Brain microvascular endothelial cell (primary cell): ENCODE results near the gene RAB13.
"Not testable (repeated sequence)": the region's sequence is repeated elsewhere in the genome, so short reads cannot be mapped to it uniquely, and the experiment has no call there.

Experiments
- DNase-seq: peaks from one replicate; pipeline ENCODE4 v3.0.0-alpha.2; 2020
- H3K27ac ChIP-seq: fragments of 250-450 bp; sonication (Bioruptor Pico); 2 replicates; pipeline ENCODE4 v1.5.1; 2020; ENCODE audit warnings: mild to moderate bottlenecking, moderate library complexity
- H3K27me3 ChIP-seq: fragments of 250-450 bp; sonication (Bioruptor Pico); replicated peaks from 2 replicates; pipeline ENCODE4 v1.5.1; 2020; ENCODE audit warnings: mild to moderate bottlenecking
- H3K36me3 ChIP-seq: fragments of 250-450 bp; sonication (Bioruptor Pico); replicated peaks from 2 replicates; pipeline ENCODE4 v1.5.1; 2020; ENCODE audit warnings: mild to moderate bottlenecking
- H3K4me3 ChIP-seq: 2 replicates; pipeline ENCODE4 v1.5.1; 2011; ENCODE audit warnings: low read depth, mild to moderate bottlenecking, control low read depth, low read length, moderate library complexity
- in situ Hi-C: cut with HindIII; loops from 2 replicates; pipeline ENCODE4 v1.10.0; 2017; ENCODE audit warnings: low sequenced_read_pairs, low pct_ligation_motif_present
- TF ChIP-seq, protein P1 (sequence below): IDR thresholded peaks from 2 replicates; pipeline ENCODE4 v1.5.1; 2011; ENCODE audit warnings: low read depth, mild to moderate bottlenecking, moderate library complexity, low read length, control low read depth, inconsistent platforms; ENCODE audit errors: missing control alignments

Gene RAB13

DNA sequence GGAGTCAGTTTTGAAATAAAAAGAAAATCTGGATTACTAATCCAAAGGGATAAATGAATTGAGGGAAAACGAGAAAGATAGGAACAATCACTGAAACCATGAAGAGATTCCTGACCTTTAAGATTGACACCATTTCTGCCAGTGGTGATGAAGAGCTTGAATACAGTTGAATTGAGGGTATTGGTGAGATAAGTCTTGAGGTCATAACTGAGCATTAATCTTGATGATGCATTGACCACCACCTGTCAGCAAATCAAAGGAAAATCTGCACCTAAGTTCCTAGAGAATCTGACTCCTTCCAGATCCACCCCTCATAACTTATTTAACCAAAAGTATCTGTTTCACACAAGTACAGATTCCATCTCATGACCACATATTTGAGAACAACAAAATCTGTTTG is 26.0 kb upstream of the RAB13 start:
- Histone ChIP-seq H3K27ac (no peak overlapping the region), H3K27me3 (no peaks in the 10 kb centered on the region), H3K4me3 (no peak overlapping the region), H3K36me3 (no peaks in the 10 kb centered on the region)
- TF ChIP-seq, protein P1, sequence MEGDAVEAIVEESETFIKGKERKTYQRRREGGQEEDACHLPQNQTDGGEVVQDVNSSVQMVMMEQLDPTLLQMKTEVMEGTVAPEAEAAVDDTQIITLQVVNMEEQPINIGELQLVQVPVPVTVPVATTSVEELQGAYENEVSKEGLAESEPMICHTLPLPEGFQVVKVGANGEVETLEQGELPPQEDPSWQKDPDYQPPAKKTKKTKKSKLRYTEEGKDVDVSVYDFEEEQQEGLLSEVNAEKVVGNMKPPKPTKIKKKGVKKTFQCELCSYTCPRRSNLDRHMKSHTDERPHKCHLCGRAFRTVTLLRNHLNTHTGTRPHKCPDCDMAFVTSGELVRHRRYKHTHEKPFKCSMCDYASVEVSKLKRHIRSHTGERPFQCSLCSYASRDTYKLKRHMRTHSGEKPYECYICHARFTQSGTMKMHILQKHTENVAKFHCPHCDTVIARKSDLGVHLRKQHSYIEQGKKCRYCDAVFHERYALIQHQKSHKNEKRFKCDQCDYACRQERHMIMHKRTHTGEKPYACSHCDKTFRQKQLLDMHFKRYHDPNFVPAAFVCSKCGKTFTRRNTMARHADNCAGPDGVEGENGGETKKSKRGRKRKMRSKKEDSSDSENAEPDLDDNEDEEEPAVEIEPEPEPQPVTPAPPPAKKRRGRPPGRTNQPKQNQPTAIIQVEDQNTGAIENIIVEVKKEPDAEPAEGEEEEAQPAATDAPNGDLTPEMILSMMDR, result no peak
- DNase-seq, result no peak
- in situ Hi-C loops, result no loop called here

DNA sequence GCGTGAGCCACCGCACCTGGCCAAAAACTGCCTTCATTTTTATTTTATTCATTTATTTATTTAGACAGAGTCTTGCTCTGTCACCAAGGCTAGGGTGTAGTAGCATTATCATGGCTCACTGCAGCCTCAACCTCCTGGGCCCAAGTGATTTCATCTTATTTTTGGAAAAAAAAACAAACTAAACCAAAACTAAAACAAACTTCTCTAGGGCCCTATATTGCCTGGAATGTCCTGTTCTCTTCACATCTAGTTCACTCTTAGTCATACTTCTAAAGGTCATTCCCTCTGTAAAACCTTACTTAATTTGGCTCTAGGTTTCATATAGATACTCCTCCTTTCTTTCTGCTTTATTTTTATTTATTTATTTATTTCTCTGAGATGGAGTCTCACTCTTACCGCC is 20.0 kb upstream of the RAB13 start:
- H3K4me3 ChIP-seq, result no peak overlapping the region
- H3K27me3 ChIP-seq, result no peaks in the 10 kb centered on the region
- H3K36me3 ChIP-seq, result no peaks in the 10 kb centered on the region
- H3K27ac ChIP-seq, result no peak overlapping the region
- peak; percentile 42 for DNase-seq
- TF ChIP-seq, protein P1, result no peak
- in situ Hi-C loops, result no loop called here

DNA sequence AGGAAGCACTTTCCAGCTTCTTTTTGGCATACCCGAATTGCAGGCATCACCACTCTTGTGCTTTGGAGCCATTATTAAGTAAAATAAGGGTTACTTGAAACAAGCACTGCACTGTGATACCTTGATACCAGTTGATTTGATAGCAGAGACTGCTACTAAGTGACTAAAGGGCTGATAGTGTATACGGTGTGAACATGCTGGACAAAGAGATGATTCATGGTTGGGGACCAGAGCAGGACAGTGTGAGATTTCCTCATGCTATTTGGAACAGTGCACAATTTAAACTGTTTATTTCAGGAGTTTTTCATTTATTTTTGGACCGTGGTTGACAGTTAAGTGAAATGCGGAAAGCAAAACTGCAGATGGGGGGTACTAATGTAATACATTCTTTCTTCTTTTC is 14.3 kb upstream of the RAB13 start:
- TF ChIP-seq, protein P1, result no peak
- H3K27ac ChIP-seq, result no peak overlapping the region
- H3K36me3 ChIP-seq, result no peaks in the 10 kb centered on the region
- H3K27me3 ChIP-seq, result no peaks in the 10 kb centered on the region
- DNase-seq, result no peak
- no peak overlapping the region for H3K4me3 ChIP-seq
- in situ Hi-C loops, result no loop called here

DNA sequence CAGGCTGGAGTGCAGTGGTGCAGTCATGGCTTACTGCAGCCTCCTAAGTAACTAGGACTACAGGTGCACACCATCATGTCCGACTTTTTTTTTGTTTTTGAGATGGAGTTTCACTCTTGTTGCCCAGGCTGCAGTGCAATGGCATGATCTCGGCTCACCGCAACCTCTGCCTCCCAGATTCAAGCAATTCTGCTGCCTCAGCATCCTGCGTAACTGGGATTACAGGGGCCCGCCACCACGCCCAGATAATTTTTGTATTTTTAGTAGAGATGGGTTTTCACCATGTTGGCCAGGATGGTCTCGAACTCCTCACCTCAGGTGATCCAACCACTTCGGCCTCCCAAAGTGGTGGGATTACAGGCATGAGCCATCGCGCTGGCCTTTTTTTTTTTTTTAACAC is 10.7 kb upstream of the RAB13 start:
- in situ Hi-C loops, H3K4me3 ChIP-seq, H3K27ac ChIP-seq, DNase-seq, H3K27me3 ChIP-seq: not testable (repeated sequence)
- peaks cover 21% of the 10 kb centered on the region for H3K36me3 ChIP-seq

DNA sequence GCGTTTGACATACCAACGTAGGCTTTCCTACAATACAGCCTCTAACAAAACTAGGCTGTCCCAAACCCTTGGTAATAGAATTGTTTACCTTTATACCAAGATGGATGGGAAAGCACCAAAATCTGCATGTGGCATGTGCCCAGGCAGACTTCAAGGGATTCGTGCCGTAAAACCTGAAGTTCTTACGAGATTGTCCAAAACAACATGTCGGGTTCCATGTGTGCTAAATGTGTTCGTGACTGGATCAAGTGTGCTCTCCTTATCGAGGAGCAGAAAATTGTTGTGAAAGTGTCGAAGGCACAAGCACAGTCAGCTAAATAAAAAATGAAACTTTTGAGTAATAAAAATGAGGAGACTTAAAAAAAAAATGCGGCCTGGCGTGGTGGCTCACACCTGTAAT is 9.5 kb upstream of the RAB13 start:
- Histone ChIP-seq H3K4me3 (no peak overlapping the region), H3K27ac (no peak overlapping the region), H3K36me3 (peaks cover 28% of the 10 kb centered on the region), H3K27me3 (no peaks in the 10 kb centered on the region)
- in situ Hi-C loops, result no loop called here
- TF ChIP-seq, protein P1, result no peak
- DNase-seq, result no peak

DNA sequence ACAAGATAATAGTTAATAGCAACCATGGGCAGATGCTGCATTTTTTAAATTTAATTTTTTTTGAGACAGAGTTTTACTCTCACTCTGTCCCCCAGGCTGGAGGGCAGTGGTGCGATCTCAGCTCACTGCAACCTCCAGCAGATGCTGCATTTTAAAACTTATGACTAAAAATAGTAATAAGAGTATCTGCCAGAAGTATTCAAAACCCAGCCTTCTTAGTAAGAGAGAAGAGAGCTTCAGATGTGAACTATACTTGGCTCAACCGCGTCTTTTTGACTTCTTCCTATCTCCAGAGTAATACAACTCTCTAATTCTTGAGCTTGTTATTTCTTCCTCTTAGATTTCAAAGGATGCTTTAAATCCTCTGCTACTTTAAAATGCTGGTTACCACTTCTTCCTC is 9.1 kb upstream of the RAB13 start:
- peaks cover 28% of the 10 kb centered on the region for H3K36me3 ChIP-seq
- no peaks in the 10 kb centered on the region for H3K27me3 ChIP-seq
- H3K27ac ChIP-seq, result no peak overlapping the region
- H3K4me3 ChIP-seq, result no peak overlapping the region
- TF ChIP-seq, protein P1, result no peak
- in situ Hi-C loops, result no loop called here
- no peak for DNase-seq
